ENCODE data around the gene JHY.

GRCh38 chr11:122843281-122844141 lies 39.0 kb upstream of the JHY start:
- no peak for TF ChIP-seq CTCF (IDR thresholded peaks at IDR 0.05)
- TF ChIP-seq POLR2A (IDR thresholded peaks at IDR 0.05) = no peak
- no peak for TF ChIP-seq EP300 (IDR thresholded peaks at IDR 0.05)
